AG10803 (cell line): ENCODE measurements around the gene FAM107B.
"Not testable (repeated sequence)": the region's sequence is repeated elsewhere in the genome, so short reads cannot be mapped to it uniquely, and the experiment has no call there.

Experiments
- DNase-seq: peaks from one replicate; pipeline ENCODE4 v3.0.0; 2010; ENCODE audit warnings: low read depth
- H3K4me3 ChIP-seq: 2 replicates; pipeline ENCODE4 v1.5.1; 2011; ENCODE audit warnings: mild to moderate bottlenecking, low read length, control low read depth
- CTCF ChIP-seq: conservative IDR thresholded peaks from 2 replicates; pipeline ENCODE4 v1.5.1; 2011; ENCODE audit warnings: mild to moderate bottlenecking, low read length, control low read depth, inconsistent platforms

FAM107B gene

GRCh38 chr10:14593806-14594205 is 180.9 kb downstream of the FAM107B start:
- TF ChIP-seq CTCF: no peak
- no peak overlapping the region for H3K4me3 ChIP-seq
- DNase-seq: no peak

- no peak for DNase-seq
- no peak for TF ChIP-seq CTCF
- no peak overlapping the region for H3K4me3 ChIP-seq
Measured at GRCh38 chr10:14592566-14592965, 182.1 kb downstream of the FAM107B start.

- H3K4me3 ChIP-seq: no peak overlapping the region
- TF ChIP-seq CTCF: no peak
- DNase-seq: no peak
Measured at GRCh38 chr10:14592026-14592425, 182.7 kb downstream of the FAM107B start.

GRCh38 chr10:14588938-14589294 is 185.8 kb downstream of the FAM107B start:
- not testable (repeated sequence) for H3K4me3 ChIP-seq, DNase-seq

GRCh38 chr10:14588084-14588937 is 186.4 kb downstream of the FAM107B start:
- peak; percentile 98 for DNase-seq
- H3K4me3 ChIP-seq: peak overlapping the region; percentile 45
- no peak for TF ChIP-seq CTCF

DNA sequence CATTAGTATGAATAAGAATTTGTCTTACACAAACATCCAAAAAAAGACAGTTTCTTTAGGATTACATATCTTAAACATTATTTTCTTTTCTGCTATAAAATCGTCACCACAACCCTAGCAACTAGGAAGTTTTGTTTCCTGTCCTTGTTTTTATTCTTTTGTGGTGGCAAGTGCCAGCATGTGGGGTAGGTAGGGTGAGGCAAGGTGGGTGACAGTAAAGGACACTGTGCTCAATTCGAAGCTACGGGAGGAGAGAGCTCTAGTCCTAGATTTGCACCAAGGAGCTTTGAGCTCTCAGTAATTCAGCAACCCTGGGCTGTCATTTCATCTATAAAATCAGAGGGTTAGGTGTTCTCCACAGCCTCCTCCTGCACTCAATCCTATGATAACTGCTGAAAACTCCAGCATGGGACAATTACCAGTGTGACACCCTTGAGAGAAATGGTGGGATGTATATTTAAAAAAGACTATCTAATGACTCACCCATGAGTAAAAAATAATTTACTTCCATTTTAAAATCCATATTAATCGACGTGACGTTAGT is 187.1 kb downstream of the FAM107B start:
- no peak for TF ChIP-seq CTCF
- no peak for DNase-seq
- H3K4me3 ChIP-seq: no peak overlapping the region

- no peak for DNase-seq
- no peak overlapping the region for H3K4me3 ChIP-seq
- TF ChIP-seq CTCF: no peak
Measured at GRCh38 chr10:14586901-14587300, 187.8 kb downstream of the FAM107B start.
